SK-N-SH (cell line): ENCODE data around the gene TACR2. TPM values are rescaled to one million over a fixed set of nuclear protein-coding genes. Genes with fewer than 3 reads are reported as not detected.

Experiments used
- CTCF ChIA-PET: fragments of 300-600, 350-600 bp; formaldehyde crosslinking; extraction: SDS; loops from one replicate; lab custom pipeline; 2021; lab: Yijun Ruan, JAX
- POLR2A ChIA-PET: fragments of 350-600 bp; sonication (Branson Sonifier 250); formaldehyde crosslinking; extraction: SDS; loops from one replicate; lab custom pipeline; 2020; ENCODE audit warnings: antibody characterized with exemption, inconsistent platforms; lab: Yijun Ruan, JAX
- DNase-seq: peaks from one replicate; pipeline ENCODE4 v3.0.0; 2012
- H2AFZ ChIP-seq: fragments of 200-600 bp; sonication (generic); 2 replicates; pipeline ENCODE4 v1.8.1; 2016; ENCODE audit warnings: antibody characterized with exemption, mild to moderate bottlenecking, low read depth
- H3F3A ChIP-seq: fragments of 200-600 bp; sonication (generic); replicated peaks from 2 replicates; pipeline ENCODE3; 2016; ENCODE audit warnings: antibody characterized with exemption, mild to moderate bottlenecking; ENCODE audit not compliant: insufficient read depth
- H3K27ac ChIP-seq, 2 experiments: fragments of 200-500 bp in 1 of 2; fragments of 200-600 bp in 1 of 2; sonication (Bioruptor generic) in 1 of 2; sonication (generic), shearing (Covaris generic) in 1 of 2; 2 replicates each; pipeline versions ENCODE4 v1.5.1 to v1.6.1; 2014 to 2016; ENCODE audit warnings: low read depth in 2 of 2, inconsistent platforms in 1 of 2, low read length in 1 of 2, mild to moderate bottlenecking in 1 of 2, mixed read lengths in 1 of 2
- H3K27me3 ChIP-seq: fragments of 200-600 bp; sonication (generic), shearing (Covaris generic); 2 replicates; pipeline ENCODE4 v1.6.1; 2016; ENCODE audit warnings: mixed run types; ENCODE audit not compliant: insufficient read depth
- H3K36me3 ChIP-seq, 2 experiments: fragments of 200-500 bp in 1 of 2; fragments of 200-600 bp in 1 of 2; sonication (Bioruptor generic) in 1 of 2; sonication (generic) in 1 of 2; replicated peaks in 1 of 2; 2 replicates each; pipeline versions ENCODE3 to v1.5.1; 2014 to 2016; ENCODE audit warnings: low read length in 1 of 2, mild to moderate bottlenecking in 1 of 2; ENCODE audit not compliant: insufficient read depth in 2 of 2, control insufficient read depth in 1 of 2
- H3K4me1 ChIP-seq, 2 experiments: fragments of 200-500 bp in 1 of 2; fragments of 200-600 bp in 1 of 2; sonication (Bioruptor generic) in 1 of 2; sonication (generic), shearing (Covaris generic) in 1 of 2; 2 replicates each; pipeline versions ENCODE4 v1.5.1 to v1.6.1; 2014 to 2016; ENCODE audit warnings: low read depth in 1 of 2, low read length in 1 of 2, mixed run types in 1 of 2; ENCODE audit not compliant: insufficient read depth in 2 of 2, control insufficient read depth in 1 of 2
- H3K4me2 ChIP-seq: fragments of 200-600 bp; sonication (generic), shearing (Covaris generic); 2 replicates; pipeline ENCODE4 v1.6.1; 2017; ENCODE audit warnings: mixed run types
- H3K4me3 ChIP-seq, 2 experiments: fragments of 200-500 bp in 1 of 2; fragments of 200-600 bp in 1 of 2; sonication (Bioruptor generic) in 1 of 2; sonication (generic), shearing (Covaris generic) in 1 of 2; 2 replicates each; pipeline versions ENCODE4 v1.5.1 to v1.8.1; 2014 to 2016; ENCODE audit warnings: low read depth in 2 of 2, inconsistent platforms in 1 of 2, low read length in 1 of 2, mild to moderate bottlenecking in 1 of 2, mixed read lengths in 1 of 2, moderate library complexity in 1 of 2
- H3K79me2 ChIP-seq: fragments of 200-600 bp; sonication (generic); 2 replicates; pipeline ENCODE4 v1.8.1; 2017; ENCODE audit warnings: mild to moderate bottlenecking; ENCODE audit not compliant: insufficient read depth
- H3K9ac ChIP-seq: fragments of 200-600 bp; sonication (generic); 2 replicates; pipeline ENCODE4 v1.6.1; 2017; ENCODE audit warnings: mixed run types
- H3K9me2 ChIP-seq: fragments of 200-600 bp; sonication (generic); 2 replicates; pipeline ENCODE4 v1.6.1; 2017; ENCODE audit warnings: mixed run types
- H3K9me3 ChIP-seq: fragments of 200-600 bp; sonication (generic); 2 replicates; pipeline ENCODE4 v1.6.1; 2017; ENCODE audit warnings: mixed run types, mild to moderate bottlenecking, moderate library complexity
- H4K20me1 ChIP-seq: fragments of 200-600 bp; sonication (generic); 2 replicates; pipeline ENCODE4 v1.6.1; 2017; ENCODE audit warnings: mild to moderate bottlenecking, mixed run types; ENCODE audit not compliant: insufficient read depth
- EZH2phosphoT487 ChIP-seq: fragments of 200-600 bp; sonication (generic); IDR thresholded peaks from 2 replicates; pipeline ENCODE4 v1.6.1; 2017; ENCODE audit warnings: low read depth, mixed run types, mild to moderate bottlenecking, antibody characterized with exemption, moderate library complexity, borderline replicate concordance
- FOSL2 ChIP-seq: IDR thresholded peaks from 2 replicates; pipeline ENCODE4 v1.4.0; 2012; ENCODE audit warnings: low read depth, mild to moderate bottlenecking, moderate library complexity, borderline replicate concordance
- FOXJ3 ChIP-seq: sonication (generic); formaldehyde crosslinking; IDR thresholded peaks from 2 replicates; pipeline ENCODE4 v1.5.1; 2020; ENCODE audit warnings: mild to moderate bottlenecking, missing genetic modification reagents
- FOXM1 ChIP-seq: IDR thresholded peaks from 2 replicates; pipeline ENCODE4 v1.4.0; 2012; ENCODE audit warnings: low read depth, mild to moderate bottlenecking
- GABPA ChIP-seq: IDR thresholded peaks from 2 replicates; pipeline ENCODE4 v1.4.0; 2012; ENCODE audit warnings: low read depth, mild to moderate bottlenecking
- GATA2 ChIP-seq: sonication (generic); formaldehyde crosslinking; IDR thresholded peaks from 2 replicates; pipeline ENCODE4 v1.5.0; 2020; ENCODE audit warnings: mild to moderate bottlenecking, missing genetic modification reagents
- MAX ChIP-seq: IDR thresholded peaks from 2 replicates; pipeline ENCODE4 v1.4.0; 2012; ENCODE audit warnings: low read depth
- MXI1 ChIP-seq: IDR thresholded peaks from 2 replicates; pipeline ENCODE4 v1.6.1; 2012; ENCODE audit warnings: mild to moderate bottlenecking, low read depth, low read length, improper control_type of control experiment
- NRF1 ChIP-seq: IDR thresholded peaks from 2 replicates; pipeline ENCODE4 v1.6.1; 2012; ENCODE audit warnings: low read depth, mild to moderate bottlenecking, low read length
- PBX3 ChIP-seq: IDR thresholded peaks from 2 replicates; pipeline ENCODE4; 2012
- POLR2AphosphoS5 ChIP-seq: IDR thresholded peaks from 2 replicates; pipeline ENCODE4 v1.6.1; 2012; ENCODE audit warnings: low read depth, low read length
- REST ChIP-seq: IDR thresholded peaks from 2 replicates; pipeline ENCODE4 v1.6.1; 2012; ENCODE audit warnings: mild to moderate bottlenecking, low read depth, low read length, moderate library complexity
- RXRA ChIP-seq: IDR thresholded peaks from 2 replicates; pipeline ENCODE4 v1.4.0; 2012; ENCODE audit warnings: low read depth, mild to moderate bottlenecking, borderline replicate concordance
- SIN3A ChIP-seq: IDR thresholded peaks from 2 replicates; pipeline ENCODE4 v1.6.1; 2012; ENCODE audit warnings: low read depth, mild to moderate bottlenecking, low read length, moderate library complexity, borderline replicate concordance
- TAF1 ChIP-seq: IDR thresholded peaks from 2 replicates; pipeline ENCODE4 v1.6.1; 2012; ENCODE audit warnings: low read depth, mild to moderate bottlenecking, low read length, moderate library complexity, borderline replicate concordance
- TCF12 ChIP-seq: IDR thresholded peaks from 2 replicates; pipeline ENCODE4 v1.4.0; 2012
- TEAD4 ChIP-seq: IDR thresholded peaks from 2 replicates; pipeline ENCODE4 v1.4.0; 2012; ENCODE audit warnings: mild to moderate bottlenecking, borderline replicate concordance; ENCODE audit not compliant: insufficient read depth
- USF1 ChIP-seq: IDR thresholded peaks from 2 replicates; pipeline ENCODE4 v1.4.0; 2012; ENCODE audit warnings: low read depth, borderline replicate concordance
- ZBTB33 ChIP-seq: IDR thresholded peaks from 2 replicates; pipeline ENCODE4 v1.4.0; 2012; ENCODE audit warnings: low read depth, borderline replicate concordance
- WGBS: methylation state at CpG from one replicate; pipeline ENCODE4 v1.1.6; 2017; ENCODE audit warnings: low lambda C conversion rate; 5-methylcytosine and 5-hydroxymethylcytosine counted together
- polyA plus RNA-seq, 3 experiments: library from polyadenylated mRNA; depleted of rRNA; stranded (reverse); fragments of >200 nt; gene quantifications; 2 replicates each; pipeline ENCODE4 v1.2.3, GENCODE V29; 2012

Gene TACR2
- polyA plus RNA-seq, 1 of the 3 experiments (the other 2 are of a cell fraction), result 0.02 TPM

GRCh38 chr10:69402386-69402785 is 14.3 kb downstream of the TACR2 start:
- Histone ChIP-seq H3K27me3 (no peaks in the 10 kb centered on the region), H3K9ac (no peak overlapping the region), H3K4me2 (no peak overlapping the region), H3F3A (peaks cover 3% of the 10 kb centered on the region)
- DNase-seq, result no peak
- TF ChIP-seq TCF12, result no peak
- TF ChIP-seq EZH2phosphoT487, result no peak
- TF ChIP-seq FOXM1, result no peak
- no peak for TF ChIP-seq POLR2AphosphoS5
- no peak for TF ChIP-seq MXI1
- TF ChIP-seq USF1, result no peak
- TF ChIP-seq REST, result no peak
- TF ChIP-seq GABPA, result no peak
- TF ChIP-seq SIN3A, result no peak
- TF ChIP-seq FOXJ3, result no peak
- no peak for TF ChIP-seq TAF1
- TF ChIP-seq PBX3, result no peak
- no peak for TF ChIP-seq GATA2 (CRISPR knock-in tag)
- TF ChIP-seq RXRA, result no peak
- TF ChIP-seq ZBTB33, result no peak
- TF ChIP-seq FOSL2, result no peak
- TF ChIP-seq TEAD4, result no peak
- no peak for TF ChIP-seq MAX
- no peak for TF ChIP-seq NRF1
- TF ChIP-seq, all 33 proteins: peak for 0
- ChIA-PET CTCF (no interaction called here), POLR2A (no interaction called here)
- Histone ChIP-seq H4K20me1 (no peaks in the 10 kb centered on the region), H3K36me3 (peaks cover 10 to 14% of the 10 kb centered on the region in 2 experiments), H3K27ac (no peak overlapping the region), H3K4me3 (no peak overlapping the region), H3K9me3 (no peaks in the 10 kb centered on the region), H3K4me1 (peaks cover 0 to 25% of the 10 kb centered on the region in 2 experiments; a peak in 2 of 4 replicates), H3K79me2 (no peaks in the 10 kb centered on the region), H2AFZ (no peak overlapping the region), H3K9me2 (no peaks in the 10 kb centered on the region)
- WGBS, result 97% methylated on average over 6 of the region's 6 CpGs
